Neural cell (in vitro differentiated cells): ENCODE measurements around the gene CASTOR2.
"Not testable (repeated sequence)": the region's sequence is repeated elsewhere in the genome, so short reads cannot be mapped to it uniquely, and the experiment has no call there.

ENCODE experiments used
- CTCF ChIP-seq: fragments of 450-650 bp; IDR thresholded peaks from 2 replicates; pipeline ENCODE4 v1.5.1; 2014; ENCODE audit warnings: antibody characterized with exemption, mild to moderate bottlenecking, moderate library complexity; ENCODE audit not compliant: poor library complexity, severe bottlenecking
- POLR2AphosphoS5 ChIP-seq: IDR thresholded peaks from 2 replicates; pipeline ENCODE4 v1.6.1; 2012

DNA sequence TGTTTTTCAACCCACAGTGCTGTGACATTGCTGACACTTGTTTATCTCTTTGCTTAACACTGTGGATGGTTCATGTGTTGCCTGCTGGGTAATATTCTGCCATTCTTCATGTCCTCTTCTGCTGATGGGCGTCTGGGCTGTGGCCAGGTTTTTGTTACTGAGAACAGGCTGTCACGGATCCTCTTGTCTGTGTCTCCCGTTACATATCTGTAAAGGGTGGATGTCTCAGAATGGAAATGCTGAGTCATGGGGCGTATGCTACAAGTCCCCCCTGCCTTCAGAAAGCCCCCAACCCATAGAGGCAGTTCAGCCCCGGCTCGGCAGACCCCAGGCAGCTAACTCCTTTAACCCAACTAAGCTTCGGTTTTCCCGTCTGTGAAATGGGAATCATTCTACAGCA, 33.3 kb downstream of the CASTOR2 start:
- TF ChIP-seq CTCF, POLR2AphosphoS5: not testable (repeated sequence)
